ENCODE measurements around the gene ADGRG3. TPM values are rescaled to one million over a fixed set of nuclear protein-coding genes. Genes with fewer than 3 reads are reported as not detected.

Gene ADGRG3
- total and polyA plus RNA-seq, 2 experiments from 2014 or later, result not detected

GRCh38 chr16:57726433-57726947 is 58.4 kb downstream of the ADGRG3 start:
- no peaks in the 10 kb centered on the region for H3K27me3 ChIP-seq (ENCODE audit: insufficient read depth)
- TF ChIP-seq REST (IDR thresholded peaks at IDR 0.05; ENCODE audit: unreplicated experiment), result no peak
- no peak for TF ChIP-seq ZNF114 (CRISPR knock-in tag; IDR thresholded peaks at IDR 0.05)
- no peak for TF ChIP-seq ETS1 (IDR thresholded peaks at IDR 0.05)
- no peak for TF ChIP-seq CREB1 (CRISPR knock-in tag; IDR thresholded peaks at IDR 0.05; ENCODE audit: low read depth)
- TF ChIP-seq POLR2AphosphoS5 (IDR thresholded peaks at IDR 0.05; ENCODE audit: low read depth), result no peak
- TF ChIP-seq EZH2phosphoT487 (IDR thresholded peaks at IDR 0.05; ENCODE audit: unreplicated experiment), result no peak
- TF ChIP-seq CTCF (conservative IDR thresholded peaks at IDR 0.05; ENCODE audit: low read depth in 2 of 2), result no peak
- no peak for TF ChIP-seq ZNF331 (CRISPR knock-in tag; IDR thresholded peaks at IDR 0.05; ENCODE audit: low read depth)
- no peak for TF ChIP-seq ZNF462 (CRISPR knock-in tag; IDR thresholded peaks at IDR 0.05)
- TF ChIP-seq JUNB (IDR thresholded peaks at IDR 0.05; ENCODE audit: unreplicated experiment), result no peak
- TF ChIP-seq STAT1 (IDR thresholded peaks at IDR 0.05; ENCODE audit: unreplicated experiment), result no peak
- no peak for TF ChIP-seq EZH2 (IDR thresholded peaks at IDR 0.05; ENCODE audit: low read depth, unreplicated experiment)
- no peak for TF ChIP-seq NANOG (IDR thresholded peaks at IDR 0.05; ENCODE audit: borderline replicate concordance)
- no peak overlapping the region for H2AFZ ChIP-seq
- no peak overlapping the region for H3K4me2 ChIP-seq
- no peak for DNase-seq (ENCODE audit: low spot score)
- Mint-ChIP-seq H3K4me1 (no peaks in the 10 kb centered on the region), H3K36me3 (ENCODE audit: low read depth) (no peaks in the 10 kb centered on the region), H3K27me3 (ENCODE audit: insufficient read depth, low read depth, poor library complexity) (peaks cover 7% of the 10 kb centered on the region), H3K9me3 (no peaks in the 10 kb centered on the region), H3K27ac (no peak overlapping the region), H3K4me3 (no peak overlapping the region)
- H3K27ac ChIP-seq (ENCODE audit: low read depth), result no peak overlapping the region
- no peak overlapping the region for H3K4me3 ChIP-seq
- no peaks in the 10 kb centered on the region for H3K4me1 ChIP-seq (ENCODE audit: insufficient read depth)
- H3K36me3 ChIP-seq (ENCODE audit: insufficient read depth), result no peaks in the 10 kb centered on the region
- ATAC-seq, result no peak
- H3K9me2 ChIP-seq (ENCODE audit: insufficient read depth), result no peaks in the 10 kb centered on the region
- no peaks in the 10 kb centered on the region for H3K79me2 ChIP-seq (replicated peaks; ENCODE audit: insufficient read depth)
- H4K20me1 ChIP-seq (replicated peaks; ENCODE audit: insufficient read depth), result no peaks in the 10 kb centered on the region
- H3F3A ChIP-seq (replicated peaks; ENCODE audit: low read depth), result no peaks in the 10 kb centered on the region

Measured in GM23338 (cell line).